Hypothalamus (tissue), 51 donors: ENCODE measurements around the gene GRID2IP.

Experiments
- DNase-seq, 51 donors: peaks; one replicate each; lab custom pipeline; 2025; lab: John Stamatoyannopoulos, UW

GRID2IP gene

DNA sequence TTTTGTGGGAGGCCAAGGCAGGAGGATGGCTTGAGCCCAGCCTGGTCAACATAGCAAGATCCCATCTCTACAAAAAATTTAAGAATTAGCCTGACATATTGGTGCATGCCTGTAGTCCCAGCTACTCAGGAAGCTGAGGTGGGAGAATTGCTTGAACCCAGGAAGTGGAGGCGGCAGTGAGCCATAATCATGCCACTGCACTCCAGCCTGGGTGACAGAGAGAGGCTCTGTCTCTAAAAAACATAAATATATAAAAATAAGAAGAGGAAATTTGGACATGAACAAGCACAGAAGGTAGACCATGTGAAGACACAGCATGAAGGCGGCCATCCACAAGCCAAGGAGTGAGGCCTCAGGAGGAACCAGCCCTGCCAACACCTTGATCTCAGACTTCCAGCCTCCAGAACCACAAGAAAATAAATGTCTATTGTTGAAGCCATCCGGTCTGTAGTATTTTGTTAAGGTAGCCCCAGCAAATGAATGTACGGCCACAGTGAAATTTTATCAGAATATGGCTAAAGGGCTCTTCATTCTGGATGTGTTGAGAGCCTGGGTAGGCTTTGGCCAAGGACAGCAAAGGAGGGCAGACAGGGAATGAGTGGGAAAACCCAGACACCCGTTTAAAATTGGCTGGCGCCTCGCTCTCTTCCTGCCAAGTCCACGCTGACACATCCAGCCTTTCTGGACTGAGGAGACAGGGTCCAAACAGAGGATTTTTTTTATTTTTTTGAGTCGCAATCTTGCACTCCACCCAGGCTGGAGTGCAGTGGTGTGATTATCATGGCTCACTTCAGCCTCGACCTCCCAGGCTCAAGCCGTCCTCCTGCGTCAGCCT, 12.9 kb upstream of the GRID2IP start:
- DNase-seq, result peak in 20 of 51 donors; percentile 1 to 30 (median 14)

DNA sequence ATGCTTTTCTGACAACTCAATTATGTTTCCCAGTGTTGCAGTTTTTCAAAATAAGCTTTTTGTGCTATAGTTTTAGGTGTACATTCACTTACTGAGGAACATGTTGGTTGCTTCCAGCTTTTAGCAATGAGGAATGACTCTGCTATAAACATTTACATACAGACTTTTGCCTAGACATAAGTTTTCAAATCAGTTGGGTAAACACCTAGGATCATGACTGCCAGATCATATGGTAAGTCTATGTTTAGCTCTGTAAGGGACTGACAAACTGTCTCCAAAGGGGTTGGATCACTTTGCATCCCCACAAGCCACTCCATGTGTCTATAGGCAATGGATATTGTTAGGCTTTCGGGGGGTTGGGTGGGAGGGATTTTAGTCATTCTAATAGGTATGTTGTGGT, 10.8 kb upstream of the GRID2IP start:
- no peak for DNase-seq

DNA sequence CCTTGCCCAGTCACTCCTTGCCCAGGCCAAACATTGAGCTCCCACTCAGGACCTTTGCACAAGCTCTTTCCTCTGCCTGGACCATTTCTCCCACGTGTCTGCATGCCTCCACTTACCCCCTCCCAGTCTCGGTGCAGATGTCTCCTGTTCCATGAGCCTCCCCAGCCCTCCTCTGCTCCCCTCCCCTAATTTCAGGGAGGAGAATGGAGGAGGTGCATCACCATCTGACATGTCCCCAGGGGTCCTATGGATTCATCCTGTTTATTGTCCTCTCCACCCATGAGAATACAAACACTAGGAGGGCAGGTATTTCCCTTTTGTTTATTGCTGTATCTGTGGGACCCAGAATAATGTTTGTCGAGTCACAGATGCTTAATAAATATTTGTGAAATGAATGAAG, 8.6 kb upstream of the GRID2IP start:
- DNase-seq, result no peak

DNA sequence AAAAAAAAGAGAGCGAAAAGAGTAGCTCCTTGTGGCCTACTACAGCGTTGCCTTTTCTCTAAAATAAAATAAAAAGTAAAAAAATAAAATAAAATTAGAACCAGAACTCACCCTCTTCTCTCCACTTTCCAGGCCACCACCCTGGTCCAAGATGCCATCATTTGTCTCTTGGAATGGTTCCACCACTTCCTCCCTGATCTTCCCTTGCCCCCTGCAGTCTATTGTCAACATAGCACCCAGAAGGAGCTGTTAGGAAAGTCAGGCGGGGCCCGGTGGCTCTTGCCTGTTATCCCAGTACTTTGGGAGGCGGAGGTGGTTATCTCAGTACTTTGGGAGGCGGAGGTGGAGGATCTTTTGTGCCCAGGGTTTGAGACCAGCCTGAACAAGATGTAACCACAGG, 7.6 kb upstream of the GRID2IP start:
- DNase-seq, result peak in 3 of 51 donors; percentile 3 to 5 (median 5)

DNA sequence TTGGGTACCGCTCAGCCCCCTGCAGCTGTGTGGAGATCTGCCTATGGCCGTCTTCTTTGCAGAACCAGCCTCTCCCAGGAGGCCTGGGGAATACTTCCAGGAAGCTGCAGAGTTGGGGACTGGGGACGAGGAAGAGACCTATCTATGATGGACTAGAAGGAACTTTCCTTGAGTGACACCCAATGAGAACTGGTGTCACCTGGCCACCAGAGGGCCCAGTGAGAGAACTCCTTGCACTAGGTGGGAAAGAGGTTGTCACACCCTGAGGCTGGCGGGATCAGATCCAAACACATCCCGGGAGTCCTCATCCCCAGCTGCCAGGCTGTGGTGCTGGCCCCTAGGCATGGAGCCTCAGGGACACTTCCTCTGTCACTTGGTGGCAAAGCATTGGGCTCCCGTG, 4.9 kb upstream of the GRID2IP start:
- no peak for DNase-seq

DNA sequence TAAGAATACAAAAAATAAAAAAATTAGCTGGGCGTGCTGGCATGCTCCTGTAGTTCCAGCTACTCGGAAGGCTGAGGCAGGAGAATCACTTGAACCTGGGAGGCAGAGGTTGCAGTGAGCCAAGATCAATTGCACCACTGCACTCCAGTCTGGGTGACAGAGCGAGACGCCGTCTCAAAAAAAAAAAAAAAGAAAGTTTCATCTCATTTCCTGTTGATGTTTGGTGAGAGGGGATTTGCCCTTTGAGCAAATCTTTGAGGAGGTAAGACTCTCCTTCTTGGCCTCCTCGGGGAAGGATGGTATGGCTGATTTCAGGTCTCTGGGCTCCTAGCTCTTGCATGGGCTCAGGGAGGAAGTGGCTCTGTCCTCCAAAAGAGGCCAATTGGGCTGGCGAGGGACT, 3.6 kb upstream of the GRID2IP start:
- DNase-seq, result no peak

DNA sequence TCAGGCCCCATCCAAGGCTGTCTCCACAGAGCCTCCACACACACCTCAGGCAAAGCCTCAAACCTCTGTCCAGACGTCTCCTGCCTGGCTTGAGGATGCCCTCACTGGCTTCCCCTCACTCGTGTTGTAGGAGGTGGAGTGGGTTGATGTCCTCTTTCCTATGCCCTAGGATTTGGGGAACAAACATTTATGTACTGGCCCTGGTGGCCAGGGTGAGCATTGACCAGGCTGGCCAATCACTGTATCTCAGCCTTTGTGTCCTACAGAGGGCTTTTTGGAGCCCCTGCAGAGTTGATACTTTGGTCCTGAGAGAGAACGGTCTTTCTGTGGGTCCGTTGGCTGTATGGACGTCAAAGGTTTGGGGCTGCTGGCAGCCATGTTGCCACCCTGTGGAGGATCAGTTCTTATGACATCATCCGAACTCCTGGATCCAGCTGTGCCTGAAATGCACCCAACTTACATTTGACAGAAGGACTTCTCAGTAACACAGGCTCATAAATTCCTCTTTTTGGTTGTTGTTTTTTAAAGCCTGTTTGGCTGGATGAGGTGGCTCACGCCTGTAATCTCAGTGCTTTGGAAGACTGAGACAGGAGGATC, 2.3 kb upstream of the GRID2IP start:
- DNase-seq, result no peak

DNA sequence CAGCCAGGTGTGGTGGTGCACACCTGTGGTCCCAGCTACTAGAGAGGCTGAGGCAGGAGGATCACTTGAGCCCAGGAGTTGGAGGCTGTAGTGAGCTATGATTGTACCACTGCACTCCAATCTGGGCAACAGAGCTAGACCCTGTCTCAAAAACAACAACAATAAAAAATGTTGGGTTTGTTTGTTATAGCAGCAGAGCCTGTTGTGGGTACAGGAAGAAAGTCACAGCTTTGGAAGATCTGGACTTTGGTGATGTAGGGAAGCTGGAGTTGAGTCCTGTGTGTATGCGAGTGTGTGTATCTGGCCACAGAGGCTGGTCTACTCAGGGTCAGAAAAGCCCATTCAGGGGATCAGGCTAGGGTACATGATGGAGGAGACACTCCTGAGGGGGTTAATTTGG, 3.9 kb downstream of the GRID2IP start:
- no peak for DNase-seq

DNA sequence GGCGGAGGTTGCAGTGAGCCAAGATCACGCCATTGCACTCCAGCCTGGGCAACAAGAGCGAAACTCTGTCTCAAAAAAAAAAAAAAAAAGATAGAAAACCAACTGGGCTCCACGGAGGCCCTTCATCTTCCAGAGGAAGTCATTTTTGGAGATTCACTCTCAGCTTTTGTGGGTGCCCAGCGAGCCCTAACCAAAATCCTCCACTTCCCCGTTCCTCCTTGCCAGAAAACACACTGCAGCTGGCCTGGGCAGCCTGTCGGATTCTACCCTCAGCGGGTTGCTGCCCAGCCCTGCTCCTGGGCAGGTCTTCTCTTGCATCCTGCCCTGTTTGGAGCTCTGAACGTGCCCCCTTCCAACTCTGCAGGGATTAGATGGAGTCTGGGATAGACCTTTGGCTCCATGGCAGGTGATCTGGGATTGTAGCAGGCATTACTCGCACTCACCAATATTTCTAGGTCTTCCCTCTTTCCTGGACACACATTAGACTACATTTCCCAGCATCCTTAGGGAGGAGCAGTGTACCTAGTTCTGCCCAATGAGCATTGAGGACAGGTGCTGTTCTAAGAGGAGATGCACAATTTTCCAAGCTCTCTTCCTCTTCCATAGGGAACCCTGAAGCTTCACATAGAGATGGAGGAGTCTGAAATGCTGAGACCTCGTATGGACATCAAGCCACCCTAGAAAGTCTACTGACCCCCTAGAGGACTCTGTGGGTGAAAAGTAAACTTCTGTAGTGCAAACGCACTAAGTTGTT, 4.6 kb downstream of the GRID2IP start:
- no peak for DNase-seq

DNA sequence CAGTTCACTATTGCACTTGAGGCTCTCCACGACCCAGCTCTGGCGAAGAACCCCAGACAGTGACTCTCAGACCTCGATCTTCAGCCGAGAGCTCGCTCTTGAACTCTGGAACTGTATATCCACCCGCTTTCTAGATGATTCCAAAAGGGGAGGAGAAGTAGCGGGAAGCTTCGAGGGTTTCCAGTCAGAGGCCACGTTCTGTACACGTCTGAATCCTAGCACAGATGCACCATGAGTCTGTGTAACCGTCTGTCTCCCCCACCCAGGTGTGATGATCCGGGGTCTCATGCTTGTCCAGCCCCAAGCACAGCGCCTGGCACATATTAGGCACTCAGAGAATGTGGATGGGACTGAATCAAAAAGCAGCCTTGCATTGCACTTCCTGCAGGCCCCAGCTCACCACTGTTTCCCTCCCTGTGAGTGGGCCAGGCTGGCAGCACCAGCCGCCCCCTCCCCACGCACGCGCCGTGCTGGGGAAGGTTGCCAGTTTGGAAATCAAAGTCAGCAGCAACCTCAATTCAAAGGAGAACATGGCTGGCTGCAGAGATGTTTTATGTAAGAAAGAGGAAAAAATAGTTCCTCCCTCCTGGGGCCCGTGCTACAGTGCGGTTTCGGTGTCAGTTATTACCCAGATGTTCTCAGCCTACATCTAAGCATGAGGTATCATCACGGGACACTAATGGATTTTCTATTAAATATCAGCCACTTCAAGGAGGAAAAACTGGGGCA, 5.7 kb downstream of the GRID2IP start:
- DNase-seq, result peak in 1 of 51 donors; percentile 31

DNA sequence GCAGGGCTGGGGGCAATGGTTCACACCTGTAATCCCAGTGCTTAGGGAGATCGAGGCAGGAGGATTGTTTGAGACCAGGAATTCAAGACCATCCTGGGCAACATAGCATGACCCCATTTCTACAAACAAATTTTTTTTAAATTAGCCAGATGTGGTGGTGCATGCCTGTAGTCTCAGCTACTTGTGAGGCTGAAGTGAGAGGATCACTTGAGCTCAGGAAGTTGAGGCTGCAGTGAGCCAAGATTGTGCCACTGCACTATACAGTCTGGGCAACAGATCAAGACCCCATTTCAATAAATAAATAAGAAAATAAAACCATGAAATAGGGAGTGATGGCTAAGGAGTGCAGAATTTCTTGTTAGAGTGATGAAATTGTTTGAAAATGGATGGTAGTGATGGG, 8.9 kb downstream of the GRID2IP start:
- DNase-seq, result no peak

DNA sequence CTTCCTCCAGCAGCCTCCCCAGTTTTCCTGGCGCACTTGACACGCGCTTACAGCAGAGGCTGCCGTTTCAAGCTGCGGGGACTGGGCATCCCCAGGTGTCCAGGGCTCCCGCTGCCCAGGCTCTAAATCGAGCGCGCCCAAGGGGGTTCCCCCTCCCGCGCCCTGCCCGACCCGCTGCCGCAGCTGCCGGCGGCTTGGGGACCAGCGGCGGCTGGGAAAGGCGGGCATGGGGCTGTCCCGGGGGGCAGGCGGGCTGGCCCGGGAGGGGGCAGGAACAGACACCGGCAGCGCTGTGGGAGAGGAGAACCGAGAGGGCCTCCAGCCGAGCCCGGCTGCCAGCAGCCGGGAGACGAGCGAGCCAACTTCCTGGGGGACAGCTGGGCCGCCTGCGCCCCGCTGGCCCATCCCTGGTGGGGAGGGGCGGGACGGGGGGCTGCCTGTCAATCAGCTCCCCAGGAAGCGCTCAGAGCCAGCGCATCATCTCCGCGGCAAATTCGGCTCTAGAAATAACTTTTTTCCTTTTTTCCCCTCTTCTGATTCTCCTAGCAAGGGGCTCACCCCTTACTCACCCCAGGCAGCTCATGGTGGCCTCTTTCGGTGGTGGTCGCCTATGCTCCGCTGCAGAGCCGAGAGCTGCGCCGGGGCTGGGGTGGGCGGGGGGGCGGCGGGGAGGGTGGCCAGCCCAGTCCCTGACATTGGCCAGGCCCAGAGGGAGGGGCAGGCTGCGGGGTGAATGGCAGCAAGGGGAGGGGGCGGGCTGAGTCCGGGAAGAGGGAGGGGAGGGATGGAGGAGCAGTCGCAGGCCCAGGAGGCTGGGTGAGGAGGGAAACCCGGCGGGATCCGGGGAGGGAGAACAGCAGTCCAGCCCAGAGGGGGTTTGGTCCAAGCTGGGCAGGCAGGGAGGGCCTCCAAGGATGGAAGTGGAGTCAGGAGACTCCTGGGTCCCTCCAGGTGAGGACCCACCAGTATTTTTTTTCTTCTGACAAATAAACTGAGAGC, 14.7 kb downstream of the GRID2IP start:
- peak in 22 of 51 donors; percentile 5 to 40 (median 24) for DNase-seq

DNA sequence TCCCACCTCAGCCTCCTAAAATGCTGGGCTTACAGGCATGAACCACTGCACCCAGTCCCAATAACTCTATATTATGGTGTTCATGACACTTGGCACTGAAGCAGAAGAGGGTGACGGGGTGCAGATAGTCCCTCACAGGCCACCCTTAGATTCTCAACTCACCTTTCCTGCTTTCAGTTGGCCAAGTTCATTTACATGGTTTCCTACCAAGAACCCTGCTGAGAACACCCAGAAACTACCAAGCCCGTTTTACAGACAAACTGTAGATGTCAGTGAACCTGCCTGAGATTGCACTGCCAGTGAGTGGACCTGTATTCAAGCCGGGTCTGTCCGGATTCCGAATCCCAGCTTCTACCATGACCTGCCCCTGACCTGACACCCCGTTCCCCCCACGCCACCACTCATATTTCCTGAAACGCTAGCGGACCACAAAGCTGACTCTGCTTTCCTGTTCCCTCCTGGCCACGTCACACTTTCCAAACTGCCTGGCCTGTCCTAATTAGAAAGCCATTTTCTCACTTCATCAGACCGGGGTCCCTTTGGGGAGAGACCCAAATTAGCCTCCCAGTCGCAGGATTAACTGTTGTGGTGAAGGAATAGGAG, 17.3 kb downstream of the GRID2IP start:
- DNase-seq, result no peak

DNA sequence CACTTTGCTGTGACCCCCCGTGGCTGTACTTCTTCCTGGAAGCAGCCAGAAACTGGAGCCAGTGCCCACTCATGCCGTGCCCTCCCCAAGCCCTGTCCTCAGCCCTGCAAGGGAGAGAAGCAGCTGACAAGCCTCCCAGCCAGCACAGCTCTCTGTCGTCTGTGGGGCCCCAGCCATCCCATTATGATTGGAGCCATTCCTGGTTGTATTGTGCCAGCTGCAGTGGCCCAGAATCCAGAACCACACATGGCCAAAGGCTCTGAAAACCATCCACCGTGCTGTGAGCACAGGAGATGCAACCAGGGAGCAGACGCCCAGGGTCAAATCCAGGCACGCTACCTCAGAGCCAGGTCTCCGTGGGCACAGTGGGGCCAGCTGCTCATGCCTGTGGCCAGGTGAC, 18.7 kb downstream of the GRID2IP start:
- DNase-seq, result no peak

DNA sequence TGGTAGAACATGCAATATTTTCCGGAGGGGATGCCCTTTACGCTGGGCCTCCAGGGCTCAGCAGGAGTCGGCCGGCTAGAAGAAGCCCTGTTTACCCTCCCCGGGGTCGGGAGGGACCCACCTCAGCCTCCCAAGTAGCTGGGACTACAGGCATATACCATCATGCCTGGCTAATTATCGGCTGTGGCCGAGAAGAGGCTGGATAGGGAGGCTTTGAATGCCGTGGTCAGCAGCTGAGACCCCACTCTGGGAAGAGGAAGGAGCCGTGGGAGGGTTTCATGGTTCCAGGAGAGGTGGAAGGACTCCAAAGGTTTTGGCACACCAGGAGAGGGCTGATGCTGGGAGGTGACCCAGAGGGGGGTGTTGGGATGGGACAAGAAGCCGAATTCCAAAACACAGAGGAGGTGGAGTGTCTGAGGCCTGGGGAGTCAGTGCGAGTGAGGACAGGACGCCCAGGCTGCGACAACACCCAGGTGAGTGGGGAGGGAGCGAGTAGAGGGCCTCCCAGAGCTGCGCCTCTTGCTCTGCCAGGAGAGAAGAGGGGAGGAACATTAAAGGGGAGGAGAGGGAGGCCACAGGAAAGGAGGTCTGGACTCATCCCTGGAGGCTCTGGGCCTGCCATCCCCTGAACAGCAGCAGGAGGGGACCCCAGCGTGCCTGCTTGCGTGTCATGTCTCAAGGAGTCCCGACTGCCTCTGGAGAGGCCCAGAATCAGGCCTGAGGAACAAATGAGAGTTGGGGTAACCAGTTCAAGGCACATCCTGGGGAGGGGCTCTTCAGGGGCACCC, 19.6 kb downstream of the GRID2IP start:
- DNase-seq, result no peak

DNA sequence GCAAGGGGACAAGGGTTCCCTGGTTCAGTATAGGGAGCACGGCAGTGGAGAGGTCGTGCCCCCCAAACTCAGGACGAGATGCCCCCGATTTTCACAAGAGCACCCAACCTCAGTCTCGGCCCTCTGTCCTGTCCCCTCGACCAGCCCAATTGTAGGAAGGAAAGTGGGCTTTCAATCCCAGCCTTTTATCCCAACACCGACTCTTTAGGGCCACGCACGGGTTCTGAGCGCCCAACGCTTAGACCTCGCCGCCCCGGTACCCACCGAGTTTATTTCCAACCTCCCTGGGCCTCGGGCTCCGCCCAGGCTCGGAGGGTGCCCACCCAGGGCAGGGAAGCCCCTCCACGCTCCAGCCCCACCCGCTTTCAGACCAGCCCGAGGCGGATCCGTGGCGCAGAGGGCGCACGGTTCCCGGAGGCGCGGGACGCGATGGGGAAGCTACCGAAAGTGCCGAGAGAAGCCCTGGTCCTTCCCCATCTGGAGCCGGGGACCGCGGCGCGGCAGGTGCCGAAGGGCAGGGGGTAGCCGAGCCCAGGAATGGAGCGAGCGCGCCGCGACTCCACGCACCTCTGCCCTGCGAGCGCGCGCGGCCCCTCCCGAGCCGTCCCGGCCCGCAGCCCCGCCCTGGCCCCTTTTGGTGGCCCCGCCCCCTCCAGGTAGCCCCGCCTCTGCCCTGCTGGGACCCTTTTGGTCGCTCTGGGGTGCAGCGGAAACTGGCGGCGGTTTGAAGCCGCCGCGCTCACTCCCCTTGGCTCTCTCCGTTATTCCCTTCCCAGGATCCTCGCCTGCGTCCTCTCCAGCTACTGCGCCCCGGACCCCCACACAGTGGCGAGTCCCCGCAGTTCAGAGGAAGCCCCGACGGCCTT, 20.4 kb downstream of the GRID2IP start:
- peak in 1 of 51 donors; percentile 3 for DNase-seq

DNA sequence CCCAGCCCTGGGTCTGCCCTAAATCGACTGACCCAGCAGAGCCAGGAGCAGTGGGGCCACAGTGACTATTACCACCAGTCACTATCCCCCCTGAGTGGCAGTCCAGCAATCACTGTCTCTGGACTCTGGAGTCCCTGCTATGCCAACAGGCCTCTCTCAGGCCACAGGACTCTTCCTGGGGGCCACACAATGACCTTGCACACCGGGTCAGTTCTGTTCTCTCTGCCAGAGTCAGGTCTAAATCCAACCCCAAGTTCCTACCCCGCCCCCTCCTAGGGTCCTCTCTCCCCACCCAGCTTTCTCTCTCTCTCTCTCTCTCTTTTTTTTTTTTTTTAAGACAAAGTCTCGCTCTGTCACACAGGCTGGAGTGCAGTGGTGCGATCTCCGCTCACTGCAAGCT, 21.6 kb downstream of the GRID2IP start:
- DNase-seq, result no peak
